Tibial nerve (tissue), 3 donors: ENCODE results near the gene RIPK4.

Experiments used
- CTCF ChIP-seq, 5 experiments: fragments of 200-600 bp in 3 of 5; fragments of 450-650 bp in 2 of 5; sonication (generic) in 3 of 5; IDR thresholded peaks; one replicate each; pipeline ENCODE4 v1.5.1; 2016 to 2019; ENCODE audit warnings: antibody characterized with exemption in 5 of 5, mild to moderate bottlenecking in 3 of 5, moderate library complexity in 2 of 5
- POLR2A ChIP-seq, 2 donors: fragments of 450-650 bp; IDR thresholded peaks; one replicate each; pipeline ENCODE4 v1.6.1; 2017; ENCODE audit warnings: antibody characterized with exemption in 2 of 2, mild to moderate bottlenecking in 2 of 2, moderate library complexity in 2 of 2

GRCh38 chr21:41713495-41714281 lies 53.2 kb downstream of the RIPK4 start:
- TF ChIP-seq CTCF (IDR thresholded peaks at IDR 0.05) (no peak), POLR2A (IDR thresholded peaks at IDR 0.05) (no peak)
